ENCODE results near the gene RIN2.

The RIN2 gene

DNA sequence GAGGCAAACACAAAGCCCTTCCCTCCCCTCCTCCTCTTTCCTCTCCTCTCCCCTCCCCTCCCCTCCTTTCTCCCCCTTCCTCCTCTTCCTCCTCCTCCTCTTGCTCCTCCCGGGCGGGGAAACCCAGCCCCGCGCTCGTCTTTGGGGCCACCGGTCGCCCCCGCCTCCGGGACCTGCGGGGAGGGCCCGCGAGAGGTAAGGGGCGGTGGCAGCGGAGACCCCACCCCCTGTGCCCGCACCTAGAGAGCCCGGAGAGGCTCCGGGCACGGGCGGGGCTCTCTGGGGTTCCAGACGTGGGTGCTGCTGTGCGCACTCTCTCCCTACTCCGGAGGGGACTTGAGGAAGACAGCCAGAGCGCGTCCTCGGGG lies at the start of gene RIN2:
TSS of gene RIN2 (plus strand) at position 126 of the 368 bp plus-strand sequence. CDS start 131,344 bp downstream, outside the sequence.
- no peak for DNase-seq (ENCODE audit: low spot score)

DNA sequence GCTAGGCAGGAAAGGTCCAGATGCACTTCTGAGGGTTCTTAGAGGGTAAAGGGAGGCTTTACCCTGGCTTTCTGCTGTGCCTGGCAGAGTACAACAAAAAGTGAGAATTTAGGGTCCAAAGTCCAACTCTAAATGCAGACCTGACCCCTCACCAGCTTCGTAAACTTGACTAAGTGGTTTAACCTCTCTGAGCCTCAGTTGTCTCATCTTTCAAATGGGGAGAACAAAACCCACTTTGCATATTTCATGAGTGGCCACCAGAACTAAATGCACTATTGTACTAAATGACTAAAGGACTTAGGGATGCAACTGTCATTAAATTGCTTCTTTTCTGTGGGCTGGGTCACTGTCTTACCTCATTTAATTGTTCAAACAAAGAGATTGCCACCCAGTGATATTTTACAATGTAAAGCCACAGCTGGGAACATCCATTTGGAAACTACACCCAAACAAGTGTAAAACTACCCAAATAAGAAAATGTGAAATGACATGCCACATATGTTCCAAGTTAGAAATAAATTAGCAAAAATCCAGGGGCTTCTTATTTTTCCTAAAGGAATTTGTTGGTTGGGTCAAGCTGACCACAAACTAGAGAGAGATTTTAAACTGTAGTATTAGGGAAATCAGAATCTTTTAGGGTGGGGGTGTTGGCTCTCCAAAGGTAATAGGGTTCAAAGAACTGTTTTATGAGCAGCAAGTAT lies 48.3 kb upstream of the RIN2 start:
- DNase-seq (ENCODE audit: low spot score) = no peak

- no peak for DNase-seq (ENCODE audit: low spot score)
These were observed 47.5 kb upstream of the RIN2 start for GRCh38 chr20:19710336-19711120.

DNA sequence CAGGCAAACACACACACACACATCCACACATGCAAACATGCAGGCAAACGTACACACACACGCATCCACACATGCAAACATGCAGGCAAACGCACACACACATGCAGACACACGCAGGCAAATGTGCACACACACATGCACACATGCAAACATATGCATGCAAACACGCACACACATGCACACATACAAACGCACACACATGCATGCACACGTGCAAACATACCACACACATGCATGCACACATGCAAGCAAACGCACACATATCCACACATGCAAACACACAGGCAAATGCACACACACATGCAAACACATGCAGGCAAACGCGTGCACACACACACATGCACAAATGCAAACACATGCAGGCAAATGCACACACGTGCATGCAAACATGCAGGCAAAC lies 46.9 kb upstream of the RIN2 start:
- DNase-seq (ENCODE audit: low spot score) = no peak

DNA sequence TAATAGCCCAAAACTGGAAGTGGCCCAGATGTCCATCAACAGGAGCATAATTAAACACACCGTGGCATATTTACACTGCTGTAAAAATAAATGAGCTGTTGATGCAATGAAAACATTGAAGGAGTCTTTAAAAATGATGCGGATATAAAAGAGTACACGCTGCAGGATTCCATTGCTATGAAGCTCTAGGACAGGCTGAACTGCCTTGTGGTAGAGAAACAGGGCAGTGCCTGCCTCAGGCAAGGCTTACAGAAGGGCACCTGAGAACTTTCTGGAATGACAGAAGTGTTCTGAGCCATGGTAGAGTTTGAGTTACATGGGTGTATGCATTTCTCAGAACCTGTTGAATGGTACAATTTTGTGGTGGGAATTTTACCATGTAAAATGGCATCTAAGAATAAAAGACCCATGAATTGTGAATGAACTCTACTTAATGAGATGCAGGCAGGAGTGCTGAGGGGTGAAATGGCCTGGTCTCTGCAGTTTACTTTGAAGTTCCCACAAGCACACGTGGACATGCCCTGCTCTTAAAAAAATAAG lies 45.3 kb upstream of the RIN2 start:
- no peak for DNase-seq (ENCODE audit: low spot score)

- no peak for DNase-seq (ENCODE audit: low spot score)
These were observed 44.1 kb upstream of the RIN2 start for GRCh38 chr20:19713822-19714578.

GRCh38 chr20:19714579-19714840 lies 43.5 kb upstream of the RIN2 start:
- no peak for DNase-seq (ENCODE audit: low spot score)

DNA sequence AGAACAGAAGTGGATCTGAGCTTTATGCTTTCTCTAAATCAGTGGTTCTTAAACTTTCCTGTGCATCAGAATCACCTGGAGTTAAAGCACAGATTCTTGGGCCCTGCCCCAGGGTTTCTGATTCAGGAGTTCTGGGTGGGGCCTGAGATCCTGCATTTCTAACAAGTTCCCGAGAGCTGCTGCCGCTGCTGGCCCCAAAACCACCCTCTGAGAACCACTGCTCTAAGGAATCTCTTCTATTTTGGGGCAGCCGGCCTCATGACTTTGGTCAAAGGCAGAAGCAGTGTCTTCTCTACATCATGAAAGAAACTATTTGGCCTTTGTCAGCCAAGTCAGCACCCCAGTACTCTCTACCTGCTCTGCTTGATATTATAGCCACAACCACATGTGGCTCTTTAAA lies 42.1 kb upstream of the RIN2 start:
- no peak for DNase-seq (ENCODE audit: low spot score)

DNA sequence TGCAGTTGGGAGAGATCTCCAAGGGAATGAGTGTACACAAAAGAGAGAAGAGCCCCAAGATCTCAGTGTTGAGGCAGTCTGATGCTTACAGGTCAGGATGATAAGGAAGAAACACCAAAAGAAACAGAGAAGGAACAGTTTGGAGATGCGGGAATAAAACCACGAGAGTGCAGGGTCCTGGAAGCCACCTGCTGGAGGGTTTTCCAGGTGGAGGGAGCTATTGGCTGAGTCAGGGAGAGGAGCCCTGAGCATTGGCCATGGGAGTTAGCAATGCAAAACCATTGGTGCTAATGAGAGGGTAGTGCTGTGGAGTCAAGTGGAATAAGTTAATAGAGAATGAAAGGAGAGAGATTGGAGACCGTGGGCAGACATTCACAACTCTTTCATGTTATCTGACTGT lies 39.2 kb upstream of the RIN2 start:
- DNase-seq (ENCODE audit: low spot score) = no peak

DNA sequence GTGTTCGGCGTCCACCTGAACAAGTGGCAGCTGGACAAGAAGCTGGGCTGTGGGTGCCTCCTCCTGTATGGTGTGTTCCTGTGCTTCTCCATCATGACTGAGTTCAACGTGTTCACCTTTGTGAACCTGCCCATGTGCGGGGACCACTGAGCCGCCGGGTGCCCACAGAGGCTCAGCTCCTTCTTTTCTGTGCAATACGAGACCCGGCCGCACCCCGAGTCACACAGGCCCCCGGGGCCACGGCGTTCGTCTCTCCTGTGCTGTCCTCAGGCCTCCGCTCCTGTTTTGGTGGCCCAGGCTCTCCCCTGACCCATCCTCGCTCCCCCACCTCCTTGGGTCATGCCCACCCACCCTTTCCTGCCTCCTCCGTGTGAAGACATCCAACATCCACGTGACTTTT lies 37.1 kb upstream of the RIN2 start:
- DNase-seq (ENCODE audit: low spot score) = no peak

GRCh38 chr20:19723051-19723450 lies 35.0 kb upstream of the RIN2 start:
- DNase-seq (ENCODE audit: low spot score) = no peak

GRCh38 chr20:19723813-19724430 lies 34.1 kb upstream of the RIN2 start:
- DNase-seq (ENCODE audit: low spot score) = no peak

- DNase-seq (ENCODE audit: low spot score) = no peak
These were observed 32.7 kb upstream of the RIN2 start for GRCh38 chr20:19725373-19725772.

DNA sequence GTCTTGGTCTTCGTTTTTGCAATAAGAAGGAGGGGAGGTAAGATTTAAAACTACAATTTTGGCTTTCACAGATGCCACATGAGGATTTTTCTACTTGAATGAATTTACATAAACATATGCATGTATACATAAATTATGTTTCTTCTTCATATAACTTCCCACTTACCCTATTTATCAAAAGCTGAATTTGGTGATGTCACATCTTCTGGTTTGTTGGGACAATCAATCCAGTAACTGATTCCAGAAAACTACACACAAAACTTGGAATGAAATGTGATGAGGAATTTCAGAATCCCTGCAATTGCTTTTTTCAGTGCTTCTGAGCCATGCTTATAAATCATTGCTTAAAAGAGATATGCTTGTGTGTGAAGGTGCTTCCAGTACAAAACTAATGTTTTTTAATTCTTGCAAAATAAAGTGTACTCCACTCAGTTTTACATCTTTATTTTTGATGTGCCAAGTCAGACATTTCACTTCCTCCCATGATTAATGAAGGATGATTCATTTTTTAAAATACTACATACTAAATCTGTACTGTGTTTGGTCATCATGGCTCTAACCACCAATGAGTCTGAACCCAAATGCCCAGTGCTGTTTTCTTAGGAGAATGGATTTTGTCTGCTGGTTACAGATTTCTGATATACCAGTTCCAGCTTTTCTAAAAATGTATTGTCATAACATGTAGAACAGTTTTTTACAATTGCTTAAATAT lies 32.1 kb upstream of the RIN2 start:
- no peak for DNase-seq (ENCODE audit: low spot score)

- no peak for DNase-seq (ENCODE audit: low spot score)
These were observed 30.7 kb upstream of the RIN2 start for GRCh38 chr20:19727251-19727847.

GRCh38 chr20:19729672-19730071 lies 28.4 kb upstream of the RIN2 start:
- no peak for DNase-seq (ENCODE audit: low spot score)

GRCh38 chr20:19730706-19731105 lies 27.4 kb upstream of the RIN2 start:
- no peak for DNase-seq (ENCODE audit: low spot score)

- no peak for DNase-seq (ENCODE audit: low spot score)
These were observed 23.2 kb upstream of the RIN2 start for GRCh38 chr20:19734811-19735210.

DNA sequence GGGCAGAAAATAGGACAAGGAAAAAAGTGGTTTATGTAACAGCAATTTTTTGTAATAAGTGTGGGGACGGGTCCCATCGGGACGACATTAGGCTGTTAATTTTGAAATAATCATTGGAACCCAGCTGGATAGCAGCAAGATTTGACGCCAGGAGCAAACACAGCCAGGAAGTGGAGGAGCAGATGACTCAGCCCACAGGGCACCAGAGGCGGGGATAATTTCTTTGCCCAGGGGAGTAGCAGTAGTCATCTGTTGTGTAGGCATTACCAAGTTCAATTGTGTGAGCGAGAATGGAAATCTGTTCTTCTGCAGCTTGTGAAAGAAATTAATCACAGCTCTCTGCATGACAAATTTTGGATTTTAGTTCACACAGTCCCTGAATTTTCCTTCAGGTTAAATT lies 22.6 kb upstream of the RIN2 start:
- no peak for DNase-seq (ENCODE audit: low spot score)

GRCh38 chr20:19737025-19737424 lies 21.0 kb upstream of the RIN2 start:
- no peak for DNase-seq (ENCODE audit: low spot score)

DNA sequence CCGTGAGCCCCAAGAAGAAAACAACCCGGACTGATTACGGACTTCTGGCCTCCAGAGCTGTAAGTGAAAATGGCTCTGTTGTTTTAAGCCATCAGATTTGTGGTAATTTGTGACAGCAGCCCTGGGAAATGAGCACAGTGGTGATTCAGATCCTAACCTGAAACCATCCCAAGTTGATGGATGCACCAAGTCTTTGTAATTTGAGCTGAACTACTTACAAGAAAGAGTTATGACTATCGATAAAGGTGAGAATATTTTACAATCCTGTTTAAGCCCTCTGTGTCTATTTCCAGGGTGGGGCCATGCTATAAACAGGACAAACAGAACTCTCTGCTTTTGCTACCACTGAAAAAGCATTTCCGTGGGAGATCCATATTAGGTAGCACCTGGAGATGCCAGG lies 19.1 kb upstream of the RIN2 start:
- DNase-seq (ENCODE audit: low spot score) = no peak

GRCh38 chr20:19739351-19739750 lies 18.7 kb upstream of the RIN2 start:
- DNase-seq (ENCODE audit: low spot score) = no peak

Data from NAMALWA (cell line).